K562 (cell line): ENCODE results near the gene CTU1. TPM values are rescaled to one million over a fixed set of nuclear protein-coding genes. Genes with fewer than 3 reads are reported as not detected.

ENCODE experiments used
- ATAC-seq: fragments of 200-7000 bp; cut with Tn5 transposase; 3 replicates; pipeline ENCODE4 v1.9.1; 2020; ENCODE audit warnings: moderate library complexity
- BruUV-seq: library from RNA; stranded (reverse); fragments of 400-500 nt; replicated peaks from 2 replicates; lab custom pipeline; 2021; lab: Mats Ljungman, UMichigan
- CTCF ChIA-PET: fragments of 300-600 bp; formaldehyde crosslinking; extraction: SDS; loops from one replicate; lab custom pipeline; 2021; ENCODE audit warnings: low intra/inter-chr PET ratio; lab: Yijun Ruan, JAX
- POLR2A ChIA-PET: fragments of 300-600, 350-650 bp; sonication (Branson Sonifier 250); formaldehyde crosslinking; extraction: SDS; loops from one replicate; lab custom pipeline; 2021; ENCODE audit warnings: antibody characterized with exemption, inconsistent platforms; lab: Yijun Ruan, JAX
- DNase-seq, 4 experiments: peaks; one replicate each; pipeline versions ENCODE4 v3.0.0 to v3.0.0-alpha.2; 2011 to 2018; ENCODE audit warnings: low spot score in 3 of 4, mixed read lengths in 3 of 4; ENCODE audit errors: extremely low read depth in 1 of 4
- FAIRE-seq: peaks from 2 replicates; lab custom pipeline; 2011; peaks lifted over from hg19 to GRCh38; lab: Jason Lieb, UNC
- H2AFZ ChIP-seq: 2 replicates; pipeline ENCODE4 v1.6.0; 2011; ENCODE audit warnings: low read depth, low read length, control low read depth, inconsistent platforms
- H3K27ac ChIP-seq: fragments of 200-600 bp; 3 replicates; pipeline ENCODE4 v1.8.0; 2011; ENCODE audit warnings: low read depth, mild to moderate bottlenecking, control low read depth, inconsistent platforms, low read length, moderate library complexity, mixed read lengths; ENCODE audit errors: extremely low read depth
- H3K27me3 ChIP-seq, 2 experiments: fragments of 300-600 bp in 1 of 2; 2 replicates in 1 of 2; 3 replicates in 1 of 2; pipeline versions ENCODE4 v1.6.0 to v1.8.0; 2011; ENCODE audit warnings: inconsistent platforms in 2 of 2, low read length in 2 of 2, mild to moderate bottlenecking in 1 of 2, mixed read lengths in 1 of 2, moderate library complexity in 1 of 2; ENCODE audit not compliant: control insufficient read depth in 2 of 2, insufficient read depth in 2 of 2
- H3K36me3 ChIP-seq: fragments of 300-600 bp; 3 replicates; pipeline ENCODE4 v1.8.0; 2011; ENCODE audit warnings: mild to moderate bottlenecking, low read length, inconsistent platforms; ENCODE audit not compliant: control insufficient read depth, insufficient read depth
- H3K4me1 ChIP-seq, 2 experiments: fragments of 200-600 bp in 1 of 2; replicated peaks in 1 of 2; 2 replicates in 1 of 2; 3 replicates in 1 of 2; pipeline versions ENCODE4 v1.5.1 to v1.8.0; 2011; ENCODE audit warnings: inconsistent platforms in 2 of 2, low read length in 2 of 2, mild to moderate bottlenecking in 1 of 2, mixed read lengths in 1 of 2, moderate library complexity in 1 of 2; ENCODE audit not compliant: control insufficient read depth in 2 of 2, insufficient read depth in 2 of 2
- H3K4me2 ChIP-seq: 2 replicates; pipeline ENCODE4 v1.6.1; 2011; ENCODE audit warnings: low read length, control low read depth, inconsistent platforms, mixed read lengths; ENCODE audit not compliant: insufficient read depth
- H3K4me3 ChIP-seq: fragments of 200-600 bp; sonication (generic), shearing (Covaris generic); 2 replicates; pipeline ENCODE4 v1.5.1; 2016; ENCODE audit warnings: control low read depth, inconsistent platforms
- H3K79me2 ChIP-seq: fragments of 200-600 bp; 3 replicates; pipeline ENCODE4 v1.8.0; 2011; ENCODE audit warnings: low read length, inconsistent platforms; ENCODE audit not compliant: control insufficient read depth, insufficient read depth
- H3K9ac ChIP-seq, 2 experiments: 2 replicates each; pipeline versions ENCODE4 v1.6.0 to v1.6.1; 2011; ENCODE audit warnings: low read depth in 2 of 2, low read length in 2 of 2, control low read depth in 1 of 2, inconsistent platforms in 1 of 2, mild to moderate bottlenecking in 1 of 2, mixed read lengths in 1 of 2; ENCODE audit not compliant: insufficient read depth in 1 of 2
- H3K9me1 ChIP-seq: one replicate; pipeline ENCODE4 v1.6.0; 2011; ENCODE audit warnings: inconsistent platforms, mild to moderate bottlenecking, low read length, moderate library complexity; ENCODE audit not compliant: control insufficient read depth, insufficient read depth
- H3K9me3 ChIP-seq: replicated peaks from 2 replicates; pipeline ENCODE4 v1.5.1; 2011; ENCODE audit warnings: low read depth, low read length, inconsistent platforms; ENCODE audit not compliant: control insufficient read depth, insufficient read depth
- H4K20me1 ChIP-seq: replicated peaks from 2 replicates; pipeline ENCODE4 v1.6.1; 2011; ENCODE audit warnings: low read length, inconsistent platforms, mixed read lengths; ENCODE audit not compliant: control insufficient read depth, insufficient read depth
- CHD1 ChIP-seq: fragments of 200-600 bp; sonication (generic); IDR thresholded peaks from one replicate; pipeline ENCODE4 v1.6.1; 2012; ENCODE audit warnings: mild to moderate bottlenecking, moderate library complexity, low read length, inconsistent platforms
- CREB1 ChIP-seq, 2 experiments: sonication (generic) in 1 of 2; formaldehyde crosslinking in 1 of 2; IDR thresholded peaks; 2 replicates each; pipeline versions ENCODE4 v1.6.1 to v1.8.0; 2012 to 2022; ENCODE audit warnings: inconsistent platforms in 1 of 2, mild to moderate bottlenecking in 1 of 2, missing genetic modification reagents in 1 of 2, moderate library complexity in 1 of 2
- FOXK1 ChIP-seq: sonication (generic); formaldehyde crosslinking; IDR thresholded peaks from 2 replicates; pipeline ENCODE4 v1.8.0; 2022; ENCODE audit warnings: missing genetic modification reagents, mild to moderate bottlenecking, borderline replicate concordance
- FOXM1 ChIP-seq, 2 experiments: fragments of 450-650 bp in 1 of 2; sonication (generic) in 1 of 2; formaldehyde crosslinking in 1 of 2; IDR thresholded peaks; 2 replicates each; pipeline versions ENCODE4 v1.6.1 to v1.9.0; 2017 to 2022; ENCODE audit warnings: low read depth in 2 of 2, mild to moderate bottlenecking in 2 of 2, missing genetic modification reagents in 1 of 2, moderate library complexity in 1 of 2
- GTF2F1 ChIP-seq: IDR thresholded peaks from 2 replicates; pipeline ENCODE4 v1.6.1; 2011; ENCODE audit warnings: low read depth, low read length, improper control_type of control experiment
- MAFF ChIP-seq: IDR thresholded peaks from 2 replicates; pipeline ENCODE4 v1.6.1; 2012; ENCODE audit warnings: low read length, improper control_type of control experiment
- MEIS2 ChIP-seq: fragments of 450-650 bp; IDR thresholded peaks from 2 replicates; pipeline ENCODE4 v1.6.1; 2014; ENCODE audit warnings: mild to moderate bottlenecking; ENCODE audit not compliant: partially characterized antibody
- NFIC ChIP-seq: fragments of 450-650 bp; IDR thresholded peaks from 2 replicates; pipeline ENCODE4 v1.6.1; 2017; ENCODE audit warnings: mild to moderate bottlenecking, inconsistent platforms
- SETDB1 ChIP-seq: IDR thresholded peaks from one replicate; pipeline ENCODE4 v1.6.1; 2012; ENCODE audit warnings: low read length, control low read depth, inconsistent platforms
- ZFP1 ChIP-seq: fragments of 450-650 bp; formaldehyde crosslinking; IDR thresholded peaks from 2 replicates; pipeline ENCODE4 v1.4.0; 2020; ENCODE audit warnings: mild to moderate bottlenecking, mixed read lengths
- ZNF408 ChIP-seq: fragments of 250-450 bp; sonication (Bioruptor Pico); IDR thresholded peaks from 2 replicates; pipeline ENCODE4 v1.4.0; 2020; ENCODE audit warnings: low read depth, mild to moderate bottlenecking, moderate library complexity
- ZNF431 ChIP-seq: sonication (generic); formaldehyde crosslinking; IDR thresholded peaks from 2 replicates; pipeline ENCODE4 v1.8.0; 2022; ENCODE audit warnings: mild to moderate bottlenecking, missing genetic modification reagents
- WGBS: fragments of 100-300 bp; shearing (Covaris generic); methylation state at CpG from one replicate; pipeline ENCODE4 v1.1.6; 2016; ENCODE audit warnings: low coverage, mixed read lengths; ENCODE audit not compliant: insufficient coverage; ENCODE audit errors: missing lambda C conversion rate; 5-methylcytosine and 5-hydroxymethylcytosine counted together
- in situ Hi-C: fragments of 300-500 bp; cut with MboI; formaldehyde crosslinking; loops from 4 replicates; pipeline ENCODE4 v1.15.0; 2018; ENCODE audit warnings: inconsistent platforms, mixed read lengths
- intact Hi-C: fragments of 100-400 bp; cut with micrococcal nuclease; formaldehyde crosslinking; loops from 2 replicates; pipeline ENCODE4 v1.14.2; 2022
- polyA plus RNA-seq, 8 experiments: library from polyadenylated mRNA; depleted of rRNA in 4 of 8; stranded (reverse) in 5 of 8; unstranded in 3 of 8; fragments of >200 nt; fragmentation: Nextera tagmentation in 2 of 8; fragmentation: Illumina TruSeq in 1 of 8; extraction: Ambion mirVana in 2 of 8; extraction: Trizol in 1 of 8; gene quantifications; 2 replicates each; pipeline versions ENCODE4 v1.2.1 to v1.2.3, GENCODE V29; 2011 to 2014; ENCODE audit warnings: inconsistent platforms in 1 of 8, missing spikeins in 1 of 8
- total RNA-seq, 7 experiments: library from RNA; depleted of rRNA in 6 of 7; stranded (reverse); fragments of >200 nt in 6 of 7; fragmentation: Illumina TruSeq in 2 of 7; extraction: Trizol in 2 of 7; gene quantifications; 2 replicates each; pipeline versions ENCODE4 v1.2.1 to v1.2.3, GENCODE V29; 2011 to 2021; ENCODE audit warnings: low replicate concordance in 1 of 7
- TF ChIP-seq, protein P1 (sequence below): fragments of 450-650 bp; formaldehyde crosslinking; IDR thresholded peaks from 2 replicates; pipeline ENCODE4 v1.4.0; 2022; ENCODE audit warnings: missing genetic modification characterization
- TF ChIP-seq, protein P2 (sequence below), 2 experiments: IDR thresholded peaks; 2 replicates each; pipeline ENCODE4 v1.6.1; 2012; ENCODE audit warnings: improper control_type of control experiment in 2 of 2, low read depth in 2 of 2, low read length in 2 of 2, borderline replicate concordance in 1 of 2
- TF ChIP-seq, protein P3 (sequence below): sonication (generic); IDR thresholded peaks from 2 replicates; pipeline ENCODE4 v1.6.1; 2016

The CTU1 gene
- total and polyA plus RNA-seq, 9 of the 15 experiments (the other 6 are each of a cell fraction or from before 2014, with no cell fraction given): 0.03 to 18.4 (median 2.3) TPM; not detected in 1

DNA sequence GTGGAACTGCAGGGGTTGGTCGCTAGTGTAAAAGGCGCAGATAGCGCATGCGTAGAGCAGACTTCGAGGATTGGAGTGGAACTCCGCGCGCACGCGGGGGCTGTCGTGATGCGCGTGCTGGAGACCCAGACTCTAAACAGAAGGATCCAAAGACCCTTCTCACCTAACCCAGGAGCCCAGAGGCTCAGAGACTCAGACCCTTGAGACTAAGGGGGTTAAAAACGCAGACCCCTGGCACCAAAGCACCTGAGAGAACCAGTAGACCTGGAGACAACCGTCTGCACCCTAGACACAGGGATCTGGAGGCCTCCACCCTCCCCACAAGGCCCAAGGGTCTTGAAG lies 567 bp upstream of the CTU1 start (continued):
- TF ChIP-seq, protein P1, sequence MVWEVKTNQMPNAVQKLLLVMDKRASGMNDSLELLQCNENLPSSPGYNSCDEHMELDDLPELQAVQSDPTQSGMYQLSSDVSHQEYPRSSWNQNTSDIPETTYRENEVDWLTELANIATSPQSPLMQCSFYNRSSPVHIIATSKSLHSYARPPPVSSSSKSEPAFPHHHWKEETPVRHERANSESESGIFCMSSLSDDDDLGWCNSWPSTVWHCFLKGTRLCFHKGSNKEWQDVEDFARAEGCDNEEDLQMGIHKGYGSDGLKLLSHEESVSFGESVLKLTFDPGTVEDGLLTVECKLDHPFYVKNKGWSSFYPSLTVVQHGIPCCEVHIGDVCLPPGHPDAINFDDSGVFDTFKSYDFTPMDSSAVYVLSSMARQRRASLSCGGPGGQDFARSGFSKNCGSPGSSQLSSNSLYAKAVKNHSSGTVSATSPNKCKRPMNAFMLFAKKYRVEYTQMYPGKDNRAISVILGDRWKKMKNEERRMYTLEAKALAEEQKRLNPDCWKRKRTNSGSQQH (CRISPR knock-in tag): 0 out of 2 replicates have a peak, but pooled peaks have one; percentile 42
- no peak for TF ChIP-seq GTF2F1

DNA sequence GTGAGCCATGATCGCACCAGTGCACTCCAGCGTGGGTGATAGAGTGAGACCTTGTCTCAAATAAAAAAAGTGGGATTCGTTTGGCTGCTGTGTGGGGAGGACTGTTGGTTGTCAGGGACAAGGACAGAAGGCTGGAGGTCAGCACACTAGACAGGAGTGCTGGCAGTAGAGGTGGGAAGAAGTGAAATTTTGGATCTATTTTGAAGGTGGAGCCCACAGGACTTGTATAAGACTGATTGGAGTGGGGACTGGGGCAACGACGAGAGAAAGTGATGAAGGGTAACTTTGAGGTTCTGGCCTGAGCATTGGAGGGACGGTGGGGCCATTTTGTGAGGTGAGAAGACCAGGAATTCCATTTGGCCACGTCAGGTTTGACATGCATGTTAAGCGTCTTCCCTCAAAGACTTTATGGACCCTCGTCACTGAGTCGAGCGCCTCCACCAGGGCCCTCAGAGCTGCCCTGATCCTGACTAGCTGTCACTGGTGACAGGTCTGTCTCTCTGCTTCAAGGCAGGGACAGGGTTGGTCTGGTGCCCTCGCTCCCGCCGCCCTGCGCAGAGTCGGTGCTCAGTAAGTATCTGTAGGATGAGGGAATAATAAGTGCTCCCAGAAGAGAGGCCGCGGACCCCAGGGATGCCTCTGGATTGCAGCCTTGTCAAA lies 673 bp downstream of the CTU1 start:
- FAIRE-seq: no peak
- TF ChIP-seq, protein P2, sequence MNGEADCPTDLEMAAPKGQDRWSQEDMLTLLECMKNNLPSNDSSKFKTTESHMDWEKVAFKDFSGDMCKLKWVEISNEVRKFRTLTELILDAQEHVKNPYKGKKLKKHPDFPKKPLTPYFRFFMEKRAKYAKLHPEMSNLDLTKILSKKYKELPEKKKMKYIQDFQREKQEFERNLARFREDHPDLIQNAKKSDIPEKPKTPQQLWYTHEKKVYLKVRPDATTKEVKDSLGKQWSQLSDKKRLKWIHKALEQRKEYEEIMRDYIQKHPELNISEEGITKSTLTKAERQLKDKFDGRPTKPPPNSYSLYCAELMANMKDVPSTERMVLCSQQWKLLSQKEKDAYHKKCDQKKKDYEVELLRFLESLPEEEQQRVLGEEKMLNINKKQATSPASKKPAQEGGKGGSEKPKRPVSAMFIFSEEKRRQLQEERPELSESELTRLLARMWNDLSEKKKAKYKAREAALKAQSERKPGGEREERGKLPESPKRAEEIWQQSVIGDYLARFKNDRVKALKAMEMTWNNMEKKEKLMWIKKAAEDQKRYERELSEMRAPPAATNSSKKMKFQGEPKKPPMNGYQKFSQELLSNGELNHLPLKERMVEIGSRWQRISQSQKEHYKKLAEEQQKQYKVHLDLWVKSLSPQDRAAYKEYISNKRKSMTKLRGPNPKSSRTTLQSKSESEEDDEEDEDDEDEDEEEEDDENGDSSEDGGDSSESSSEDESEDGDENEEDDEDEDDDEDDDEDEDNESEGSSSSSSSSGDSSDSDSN (IDR thresholded peaks at IDR 0.05; ENCODE audit: borderline replicate concordance in 1 of 2, low read depth in 2 of 2, low read length in 2 of 2): no peak
- TF ChIP-seq CREB1 (IDR thresholded peaks at IDR 0.05): peak; percentile 75; the same call in 1 of the 2 replicates
- peak; percentile 56; the same call in 1 of the 2 replicates for TF ChIP-seq CREB1 (CRISPR knock-in tag; IDR thresholded peaks at IDR 0.05)
- TF ChIP-seq SETDB1: no peak
- TF ChIP-seq CHD1: peak; percentile 36
- TF ChIP-seq, protein P3, sequence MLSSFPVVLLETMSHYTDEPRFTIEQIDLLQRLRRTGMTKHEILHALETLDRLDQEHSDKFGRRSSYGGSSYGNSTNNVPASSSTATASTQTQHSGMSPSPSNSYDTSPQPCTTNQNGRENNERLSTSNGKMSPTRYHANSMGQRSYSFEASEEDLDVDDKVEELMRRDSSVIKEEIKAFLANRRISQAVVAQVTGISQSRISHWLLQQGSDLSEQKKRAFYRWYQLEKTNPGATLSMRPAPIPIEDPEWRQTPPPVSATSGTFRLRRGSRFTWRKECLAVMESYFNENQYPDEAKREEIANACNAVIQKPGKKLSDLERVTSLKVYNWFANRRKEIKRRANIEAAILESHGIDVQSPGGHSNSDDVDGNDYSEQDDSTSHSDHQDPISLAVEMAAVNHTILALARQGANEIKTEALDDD: peak; percentile 56; the same call in 1 of the 2 replicates
- 0 out of 2 replicates have a peak, but pooled peaks have one; percentile 19 for TF ChIP-seq ZNF431 (CRISPR knock-in tag)
- TF ChIP-seq ZNF408: no peak
- peak; percentile 74; the same call in 1 of the 2 replicates for TF ChIP-seq FOXK1 (CRISPR knock-in tag)
- 0 out of 2 replicates have a peak, but pooled peaks have one; percentile 24 for TF ChIP-seq NFIC
- TF ChIP-seq ZFP1 (CRISPR knock-in tag): no peak
- TF ChIP-seq MAFF: no peak
- TF ChIP-seq MEIS2: peak; percentile 89
- TF ChIP-seq FOXM1 (IDR thresholded peaks at IDR 0.05; ENCODE audit: low read depth): no peak
- 0 out of 2 replicates have a peak, but pooled peaks have one; percentile 71 for TF ChIP-seq FOXM1 (CRISPR knock-in tag; IDR thresholded peaks at IDR 0.05; ENCODE audit: low read depth)

More for the DNA sequence above, 673 bp downstream of the CTU1 start:
- intact Hi-C loops (no loop called here), in situ Hi-C loops (no loop called here)
- H3K9me1 ChIP-seq: no peaks in the 10 kb centered on the region
- H3K4me3 ChIP-seq: peak overlapping the region; percentile 63
- H4K20me1 ChIP-seq: no peaks in the 10 kb centered on the region
- peaks cover 28% of the 10 kb centered on the region; the same call in 2 of the 3 replicates for H3K36me3 ChIP-seq
- 7% methylated on average over 18 of the region's 18 CpGs for WGBS
- peak overlapping the region; percentile 96 for H2AFZ ChIP-seq
- peak in 2 of 4 experiments; percentile 55 to 78 for DNase-seq
- peak overlapping the region; percentile 81 for H3K27ac ChIP-seq
- H3K4me2 ChIP-seq: peak overlapping the region; percentile 92
- peak overlapping the region; percentile 85 to 94 for H3K9ac ChIP-seq
- peaks cover 3 to 13% of the 10 kb centered on the region in 2 experiments; a peak in 4 of 5 replicates for H3K27me3 ChIP-seq
- peaks cover 31% of the 10 kb centered on the region for H3K79me2 ChIP-seq
- BruUV-seq: TSS peak; percentile 56
- ChIA-PET POLR2A (no interaction called here), CTCF (interaction anchor here (0.6 to 1.5 kb wide), 2 partner anchors 13 to 150 kb away, joined by 3 to 5 read pairs; no protein-coding TSS in a partner anchor)
- H3K9me3 ChIP-seq: no peaks in the 10 kb centered on the region
- H3K4me1 ChIP-seq: peaks cover 9 to 22% of the 10 kb centered on the region in 2 experiments; a peak in 4 of 5 replicates
- ATAC-seq: peak; percentile 84
